ENCODE measurements around the gene CNTN6. TPM values are rescaled to one million over a fixed set of nuclear protein-coding genes. Genes with fewer than 3 reads are reported as not detected.
A peak's percentile ranks its signal among the peaks of the same experiment; 100 is the strongest.

The CNTN6 gene
- polyA plus RNA-seq, 6 donors from 2014 or later = not detected

DNA sequence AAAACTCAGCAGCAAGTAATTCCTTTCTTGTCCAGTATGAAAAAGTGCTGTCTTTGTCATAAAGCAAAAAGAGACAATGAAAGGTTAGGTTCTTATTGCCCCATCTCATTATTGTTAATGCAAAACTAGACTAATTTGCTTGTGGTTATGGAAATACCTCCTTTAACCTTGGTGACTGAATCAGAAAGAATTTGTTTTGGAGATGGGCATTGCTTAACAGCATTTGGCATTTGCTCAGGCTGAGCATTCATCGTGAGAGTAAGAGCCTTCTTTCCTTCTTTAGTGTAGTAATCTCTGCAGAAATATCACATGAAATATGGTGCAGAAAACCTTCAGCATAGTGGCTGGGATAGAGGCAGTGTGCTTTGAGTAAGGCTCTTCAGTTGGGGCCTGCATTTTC lies 103.1 kb downstream of the CNTN6 start:
- H3K36me3 Mint-ChIP-seq = no peaks in the 10 kb centered on the region
- H3K27me3 Mint-ChIP-seq = no peaks in the 10 kb centered on the region
- peaks cover 0 to 4% (median 1%) of the 10 kb centered on the region in 7 donors for H3K9me3 Mint-ChIP-seq
- ATAC-seq (ENCODE audit: low read depth in 2 of 2) = no peak
- DNase-seq = no peak
- H3K4me3 Mint-ChIP-seq = no peak overlapping the region
- no peak overlapping the region for H3K27ac Mint-ChIP-seq
- no peaks in the 10 kb centered on the region for H3K4me1 Mint-ChIP-seq

DNA sequence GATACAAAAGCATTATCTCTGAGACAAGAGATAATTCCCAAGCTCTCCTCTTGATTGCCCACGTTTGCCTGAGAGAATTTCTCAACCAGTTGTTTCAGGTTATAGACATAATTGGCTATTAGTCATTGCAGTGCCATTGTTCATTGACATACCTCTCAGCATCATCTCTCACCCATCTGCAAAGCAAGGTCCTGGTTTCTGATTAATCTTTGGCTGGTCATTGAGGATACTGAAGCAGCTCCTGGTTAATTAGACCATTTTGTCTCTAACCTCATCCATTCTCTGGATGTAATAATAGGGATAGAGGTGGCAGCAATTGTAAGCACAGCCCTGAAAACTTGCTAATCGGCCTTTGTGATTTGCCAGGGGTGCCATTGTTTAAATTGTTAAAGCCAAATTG lies 104.2 kb downstream of the CNTN6 start:
- ATAC-seq (ENCODE audit: low read depth in 2 of 2) (no peak), DNase-seq (no peak)
- Mint-ChIP-seq H3K4me1 (no peaks in the 10 kb centered on the region), H3K27me3 (no peaks in the 10 kb centered on the region), H3K9me3 (peaks cover 0 to 5% (median 3%) of the 10 kb centered on the region in 7 donors), H3K27ac (no peak overlapping the region), H3K4me3 (no peak overlapping the region), H3K36me3 (no peaks in the 10 kb centered on the region)

DNA sequence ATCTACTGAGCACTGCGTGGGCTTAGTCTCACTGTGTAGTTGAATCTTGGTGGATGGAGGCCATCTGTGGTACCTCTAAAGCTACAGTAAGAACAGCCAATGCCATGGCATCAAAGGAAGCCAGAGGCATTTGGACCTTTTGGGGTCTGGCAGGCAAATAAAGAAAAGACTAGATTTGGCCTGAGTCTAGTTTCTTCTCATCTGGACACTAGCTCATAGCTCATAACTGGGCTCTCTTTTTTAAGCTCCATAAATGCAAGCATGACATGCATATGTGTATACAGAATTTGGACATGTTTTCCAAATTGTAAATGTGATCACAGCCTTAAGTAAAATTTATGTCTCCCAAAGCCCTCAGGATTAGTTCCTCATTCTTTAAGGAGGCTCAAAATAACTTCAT lies 107.5 kb downstream of the CNTN6 start:
- Mint-ChIP-seq H3K27me3 (no peaks in the 10 kb centered on the region), H3K4me3 (no peak overlapping the region), H3K36me3 (no peaks in the 10 kb centered on the region), H3K27ac (no peak overlapping the region), H3K9me3 (peaks cover 0 to 6% (median 2%) of the 10 kb centered on the region in 7 donors), H3K4me1 (no peaks in the 10 kb centered on the region)
- ATAC-seq (ENCODE audit: low read depth in 2 of 2) (no peak), DNase-seq (no peak)

DNA sequence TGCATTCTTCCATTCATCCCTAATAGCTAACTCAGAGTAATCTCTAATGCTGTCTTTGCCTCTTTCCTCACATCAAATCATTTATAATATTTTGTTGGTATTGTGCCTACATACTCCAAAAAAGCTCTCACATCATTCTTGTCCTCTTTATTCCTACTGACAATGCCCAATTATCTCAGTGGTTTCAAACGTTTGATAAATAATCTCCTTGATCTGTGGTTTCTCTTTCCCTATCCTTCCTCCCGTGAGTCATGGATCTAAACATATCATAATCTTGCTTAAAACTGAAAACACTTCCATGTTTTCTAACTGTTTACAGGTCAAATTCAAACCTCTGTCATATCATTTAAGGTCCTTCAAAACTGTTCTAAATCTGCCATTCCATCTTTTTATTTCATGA lies 115.1 kb downstream of the CNTN6 start:
- Mint-ChIP-seq H3K36me3 (no peaks in the 10 kb centered on the region), H3K4me3 (no peak overlapping the region), H3K27me3 (no peaks in the 10 kb centered on the region), H3K4me1 (no peaks in the 10 kb centered on the region), H3K27ac (no peak overlapping the region), H3K9me3 (no peaks in the 10 kb centered on the region)
- no peak for DNase-seq
- ATAC-seq (ENCODE audit: low read depth in 2 of 2) = no peak

DNA sequence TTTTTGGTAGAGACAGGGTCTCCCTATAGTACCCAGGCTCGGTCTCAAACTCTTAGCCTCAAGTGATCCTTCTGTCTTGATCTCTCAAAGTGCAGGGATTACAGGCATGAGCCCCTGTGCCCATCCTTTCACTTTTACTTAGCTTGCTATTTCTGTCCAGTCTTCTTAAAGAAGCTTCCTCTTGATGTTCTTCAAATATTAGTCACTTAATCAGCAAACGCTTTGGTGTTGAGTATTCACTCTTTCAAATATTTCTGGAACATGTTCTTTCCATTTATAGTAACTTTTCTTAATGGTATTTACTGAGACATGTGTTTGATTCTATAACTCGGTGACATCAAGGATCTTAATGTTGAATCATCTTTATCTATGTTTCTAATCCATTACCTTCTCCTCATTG lies 122.1 kb downstream of the CNTN6 start:
- DNase-seq (no peak), ATAC-seq (ENCODE audit: low read depth in 2 of 2) (no peak)
- peaks cover 0 to 6% (median 4%) of the 10 kb centered on the region in 7 donors for H3K9me3 Mint-ChIP-seq
- H3K36me3 Mint-ChIP-seq = no peaks in the 10 kb centered on the region
- no peaks in the 10 kb centered on the region for H3K27me3 Mint-ChIP-seq
- H3K4me3 Mint-ChIP-seq = no peak overlapping the region
- no peaks in the 10 kb centered on the region for H3K4me1 Mint-ChIP-seq
- no peak overlapping the region for H3K27ac Mint-ChIP-seq

DNA sequence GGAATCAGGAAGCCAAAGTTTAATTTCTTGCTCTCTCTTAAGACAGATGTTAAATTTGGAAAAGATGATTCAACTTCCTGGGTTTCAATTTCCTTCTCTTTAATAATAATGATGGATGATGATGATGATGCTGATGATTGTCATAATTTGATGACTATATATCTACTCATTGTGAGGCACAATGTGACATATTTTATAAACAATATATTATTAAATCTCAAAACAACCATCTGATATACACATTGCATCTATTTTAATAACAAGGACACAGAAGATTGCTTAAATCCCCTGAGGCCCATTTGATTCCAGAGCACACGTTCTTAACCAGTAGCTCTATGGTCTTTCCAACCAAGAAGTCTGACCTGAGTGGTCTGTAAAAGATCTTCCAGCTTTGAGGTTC lies 124.0 kb downstream of the CNTN6 start:
- no peaks in the 10 kb centered on the region for H3K36me3 Mint-ChIP-seq
- no peaks in the 10 kb centered on the region for H3K4me1 Mint-ChIP-seq
- no peak overlapping the region for H3K4me3 Mint-ChIP-seq
- H3K27ac Mint-ChIP-seq = no peak overlapping the region
- peaks cover 0 to 9% (median 6%) of the 10 kb centered on the region in 7 donors for H3K9me3 Mint-ChIP-seq
- no peak for DNase-seq
- H3K27me3 Mint-ChIP-seq = no peaks in the 10 kb centered on the region
- no peak for ATAC-seq (ENCODE audit: low read depth in 2 of 2)

DNA sequence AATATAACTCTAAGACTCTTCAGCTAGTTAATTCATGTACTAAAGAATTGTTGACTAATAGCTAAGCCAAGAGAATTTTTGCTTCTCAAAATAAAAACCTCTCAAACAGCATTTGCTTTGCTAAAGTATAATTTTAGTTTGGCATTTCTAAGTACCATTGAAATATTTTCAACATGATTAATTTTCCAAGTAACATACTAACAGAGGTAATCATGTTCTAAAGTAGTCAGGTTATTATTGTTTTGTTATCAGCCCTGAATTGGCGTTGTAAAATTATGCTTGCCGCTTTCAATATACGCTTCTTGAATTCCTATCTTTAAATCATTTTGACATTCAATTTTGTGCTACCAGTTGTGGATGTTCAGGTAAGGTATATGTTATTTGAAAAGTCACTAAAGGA lies 134.3 kb downstream of the CNTN6 start:
- no peak for DNase-seq
- ATAC-seq (ENCODE audit: low read depth in 2 of 2) = no peak
- Mint-ChIP-seq H3K27ac (no peak overlapping the region), H3K27me3 (no peaks in the 10 kb centered on the region), H3K4me1 (no peaks in the 10 kb centered on the region), H3K9me3 (peaks cover 0 to 6% (median 0%) of the 10 kb centered on the region in 7 donors), H3K4me3 (no peak overlapping the region), H3K36me3 (no peaks in the 10 kb centered on the region)

DNA sequence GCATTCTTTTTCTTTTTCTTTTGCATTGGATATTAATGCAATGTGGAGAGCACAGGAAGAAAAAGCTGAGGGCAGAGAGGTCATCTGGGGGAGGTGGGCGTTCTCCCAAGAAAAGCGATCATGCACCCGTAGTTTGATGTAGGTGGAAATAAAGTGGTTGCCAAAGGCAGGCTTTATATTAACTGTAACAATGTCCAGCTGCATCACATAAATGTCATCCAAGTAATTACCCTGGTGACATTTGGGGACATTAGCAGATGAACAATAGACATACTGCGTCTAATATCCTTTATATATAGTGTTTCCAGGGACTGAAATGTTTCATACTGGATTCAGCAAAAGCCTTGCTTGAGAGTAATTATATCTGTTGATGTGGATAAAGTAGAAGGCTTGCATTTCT lies 135.5 kb downstream of the CNTN6 start:
- Mint-ChIP-seq H3K27ac (no peak overlapping the region), H3K4me3 (no peak overlapping the region), H3K36me3 (no peaks in the 10 kb centered on the region), H3K4me1 (no peaks in the 10 kb centered on the region), H3K27me3 (no peaks in the 10 kb centered on the region), H3K9me3 (peaks cover 0 to 11% (median 0%) of the 10 kb centered on the region in 7 donors)
- DNase-seq (no peak), ATAC-seq (ENCODE audit: low read depth in 2 of 2) (no peak)

DNA sequence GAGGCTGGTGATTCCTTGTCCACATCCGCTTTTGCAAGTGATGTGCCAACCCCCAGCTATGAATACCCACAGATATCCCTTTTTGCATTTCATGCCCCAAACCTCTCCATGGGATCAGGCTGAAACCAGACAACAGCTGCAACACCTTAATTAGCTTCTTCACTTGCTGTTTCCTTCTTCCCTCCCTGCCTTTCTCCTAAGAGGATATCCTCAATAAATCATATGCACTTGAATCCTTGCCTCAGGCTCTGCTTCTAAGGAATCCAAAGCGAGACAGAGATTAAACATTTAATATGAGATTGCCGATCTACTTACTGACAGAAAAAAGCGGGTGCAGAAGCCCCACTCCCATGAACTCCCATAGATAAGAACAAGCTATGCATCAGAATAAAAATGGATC lies 138.1 kb downstream of the CNTN6 start:
- Mint-ChIP-seq H3K4me3 (no peak overlapping the region), H3K4me1 (no peaks in the 10 kb centered on the region), H3K9me3 (peaks cover 0 to 9% (median 0%) of the 10 kb centered on the region in 7 donors), H3K27ac (no peak overlapping the region), H3K27me3 (no peaks in the 10 kb centered on the region), H3K36me3 (no peaks in the 10 kb centered on the region)
- no peak for ATAC-seq (ENCODE audit: low read depth in 2 of 2)
- no peak for DNase-seq

DNA sequence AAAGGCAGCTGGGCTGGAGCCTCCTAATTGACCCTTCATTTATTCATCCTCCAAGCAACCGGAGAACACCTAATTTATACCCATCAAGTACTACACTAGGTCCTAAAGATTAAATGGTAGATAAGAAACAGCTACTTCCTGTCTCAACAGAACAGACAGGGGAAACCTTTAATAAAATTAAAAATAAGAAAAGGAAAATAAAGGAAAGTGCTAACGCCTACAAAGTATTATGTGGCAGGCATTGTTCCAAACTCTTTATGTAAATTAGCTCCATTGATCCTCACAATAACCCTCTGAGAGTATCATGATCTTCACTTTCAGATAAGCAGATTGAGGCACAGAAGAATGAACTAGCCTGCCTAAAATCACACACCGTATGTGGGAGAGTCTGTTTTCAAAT lies 139.5 kb downstream of the CNTN6 start:
- no peak overlapping the region for H3K4me3 Mint-ChIP-seq
- no peaks in the 10 kb centered on the region for H3K4me1 Mint-ChIP-seq
- no peaks in the 10 kb centered on the region for H3K36me3 Mint-ChIP-seq
- no peak for DNase-seq
- H3K27ac Mint-ChIP-seq = no peak overlapping the region
- H3K9me3 Mint-ChIP-seq = peaks cover 0 to 9% (median 0%) of the 10 kb centered on the region in 7 donors
- ATAC-seq (ENCODE audit: low read depth in 2 of 2) = no peak
- H3K27me3 Mint-ChIP-seq = no peaks in the 10 kb centered on the region

DNA sequence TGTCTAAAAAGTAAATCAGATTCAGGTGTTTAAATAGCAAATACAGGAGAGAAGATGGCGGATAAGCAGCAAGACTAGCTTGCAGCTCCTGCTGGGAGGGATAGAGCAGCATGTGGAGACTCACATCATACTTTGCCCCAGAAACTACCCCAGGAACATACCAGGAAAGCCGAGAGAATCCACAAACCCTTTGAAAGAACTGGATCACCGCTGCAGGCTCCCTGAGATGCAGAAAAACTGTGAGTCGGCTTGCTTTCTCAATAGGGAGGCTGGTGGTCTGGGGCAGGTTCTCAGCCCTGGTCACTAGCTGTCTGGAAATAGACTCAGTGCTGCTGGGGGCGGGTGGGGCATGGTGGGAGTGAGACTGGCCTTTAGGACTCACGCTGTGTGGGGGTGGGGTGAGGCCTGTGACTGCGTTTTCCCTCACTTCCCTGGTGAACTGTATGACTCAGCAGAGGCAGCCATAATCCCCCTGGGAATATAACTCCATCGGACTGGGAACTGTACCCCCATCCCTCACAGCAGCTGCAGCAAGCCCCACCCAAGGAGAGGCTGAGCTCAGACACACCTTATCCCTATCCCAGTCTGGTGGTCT lies 142.8 kb downstream of the CNTN6 start:
- Mint-ChIP-seq H3K4me1 (no peaks in the 10 kb centered on the region), H3K27ac (no peak overlapping the region), H3K27me3 (no peaks in the 10 kb centered on the region), H3K9me3 (peaks cover 0 to 8% (median 0%) of the 10 kb centered on the region in 7 donors), H3K4me3 (no peak overlapping the region), H3K36me3 (no peaks in the 10 kb centered on the region)
- ATAC-seq (ENCODE audit: low read depth in 2 of 2) (no peak), DNase-seq (no peak)

DNA sequence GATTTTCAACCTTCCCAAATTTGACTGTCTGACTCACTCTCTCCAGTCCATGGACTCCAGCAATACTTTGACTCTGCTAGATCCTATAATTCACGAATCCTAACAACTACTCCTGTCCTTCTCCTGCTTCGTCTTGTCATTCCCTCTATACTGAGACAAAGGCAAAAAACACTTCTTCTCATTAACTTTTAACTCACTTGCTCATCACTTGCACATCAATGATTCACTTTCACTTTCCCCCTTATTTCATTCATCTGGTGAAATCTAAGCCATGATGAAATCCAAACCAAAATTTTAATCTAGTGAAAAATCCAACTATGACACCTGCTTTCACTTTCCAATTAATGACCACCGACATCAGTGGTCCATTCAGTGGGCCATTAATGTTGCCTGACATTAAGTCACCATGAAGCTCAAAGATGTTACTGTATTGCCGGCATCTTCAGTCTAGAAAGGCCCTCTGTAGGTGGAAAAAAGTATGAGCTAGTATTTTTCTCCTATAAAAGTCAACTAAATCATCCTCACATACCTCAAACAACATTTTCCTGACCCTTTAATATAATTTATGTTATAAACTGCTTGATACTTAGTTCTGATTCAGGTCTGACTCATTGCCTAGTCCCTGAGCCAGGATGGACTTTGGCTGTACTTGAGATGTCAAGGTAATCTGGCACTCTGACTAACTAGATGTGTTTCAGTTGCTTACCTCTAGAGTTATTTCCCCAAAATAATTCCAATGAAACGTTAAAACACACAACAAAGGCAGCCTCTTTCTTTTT lies 158.6 kb downstream of the CNTN6 start:
- DNase-seq (no peak), ATAC-seq (ENCODE audit: low read depth in 2 of 2) (no peak)
- H3K27me3 Mint-ChIP-seq = no peaks in the 10 kb centered on the region
- no peak overlapping the region for H3K4me3 Mint-ChIP-seq
- H3K4me1 Mint-ChIP-seq = no peaks in the 10 kb centered on the region
- peaks cover 0 to 17% (median 8%) of the 10 kb centered on the region in 7 donors for H3K9me3 Mint-ChIP-seq
- no peaks in the 10 kb centered on the region for H3K36me3 Mint-ChIP-seq
- no peak overlapping the region for H3K27ac Mint-ChIP-seq

DNA sequence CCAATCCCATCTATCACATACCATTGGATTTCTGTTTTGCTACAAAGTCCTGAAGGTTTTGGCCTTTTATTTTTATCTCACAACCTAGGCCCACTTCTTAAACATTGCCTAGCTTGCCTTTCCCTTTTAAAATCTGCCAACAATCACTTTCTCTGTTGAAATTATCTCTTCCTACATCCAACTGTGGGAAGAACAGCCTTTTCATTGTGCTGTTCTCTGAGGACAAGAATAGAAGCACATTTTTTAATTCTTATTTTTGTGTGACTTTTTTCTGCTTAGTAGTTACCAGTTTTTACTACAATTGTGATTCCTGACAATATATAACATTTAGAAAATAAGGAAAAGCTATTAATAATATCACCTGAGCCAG lies 159.2 kb downstream of the CNTN6 start:
- no peak for DNase-seq
- Mint-ChIP-seq H3K9me3 (peaks cover 0 to 17% (median 8%) of the 10 kb centered on the region in 7 donors), H3K4me3 (no peak overlapping the region), H3K36me3 (no peaks in the 10 kb centered on the region), H3K4me1 (no peaks in the 10 kb centered on the region), H3K27ac (no peak overlapping the region), H3K27me3 (no peaks in the 10 kb centered on the region)
- no peak for ATAC-seq (ENCODE audit: low read depth in 2 of 2)

DNA sequence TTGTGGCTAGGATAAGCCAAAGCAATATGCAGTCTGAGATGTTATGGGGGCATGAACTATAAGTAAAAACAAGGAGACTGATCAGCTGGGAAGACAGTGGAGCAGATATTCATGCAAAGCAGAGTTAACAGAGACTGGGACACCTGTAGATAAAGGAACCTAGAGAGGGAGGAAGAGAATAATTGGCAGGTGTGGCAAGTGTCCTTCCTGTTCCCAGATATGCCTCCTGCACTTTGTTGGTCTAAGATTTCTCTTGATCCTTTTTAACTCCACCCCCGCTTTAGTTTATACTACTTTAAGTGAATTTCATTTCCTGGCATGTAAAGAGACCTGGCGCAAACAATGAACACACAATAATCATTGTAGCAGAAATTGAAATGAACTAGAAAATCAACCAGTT lies 169.4 kb downstream of the CNTN6 start:
- ATAC-seq (ENCODE audit: low read depth in 2 of 2) (no peak), DNase-seq (no peak)
- no peaks in the 10 kb centered on the region for H3K36me3 Mint-ChIP-seq
- H3K27me3 Mint-ChIP-seq = no peaks in the 10 kb centered on the region
- H3K9me3 Mint-ChIP-seq = peaks cover 0 to 5% (median 1%) of the 10 kb centered on the region in 7 donors
- no peak overlapping the region for H3K4me3 Mint-ChIP-seq
- peak overlapping the region in 1 of 6 donors; percentile 21 for H3K27ac Mint-ChIP-seq
- H3K4me1 Mint-ChIP-seq = no peaks in the 10 kb centered on the region
